ENCODE data around the gene ARHGEF25.
"Not testable (repeated sequence)": the region's sequence is repeated elsewhere in the genome, so short reads cannot be mapped to it uniquely, and the experiment has no call there.

The ARHGEF25 gene

DNA sequence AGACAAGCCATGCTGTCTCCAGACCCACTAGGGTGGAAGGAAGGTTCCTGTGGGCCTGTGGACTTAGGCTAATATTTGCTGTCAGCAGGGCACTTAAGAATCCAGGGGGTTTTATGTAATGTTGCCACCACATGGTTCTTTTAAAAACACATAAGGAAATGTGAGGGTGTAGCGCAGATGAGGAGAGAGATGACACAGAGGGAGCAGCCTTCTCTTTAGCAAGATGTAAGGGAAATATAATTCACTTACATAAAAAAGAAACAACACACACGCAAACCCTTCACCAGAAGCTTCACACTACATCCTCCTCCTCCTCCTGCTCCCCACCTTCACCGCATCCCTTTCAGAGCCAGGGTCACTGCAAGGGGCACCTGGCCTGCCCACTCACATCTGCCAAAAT lies 25.1 kb upstream of the ARHGEF25 start:
- TF ChIP-seq, protein P1, sequence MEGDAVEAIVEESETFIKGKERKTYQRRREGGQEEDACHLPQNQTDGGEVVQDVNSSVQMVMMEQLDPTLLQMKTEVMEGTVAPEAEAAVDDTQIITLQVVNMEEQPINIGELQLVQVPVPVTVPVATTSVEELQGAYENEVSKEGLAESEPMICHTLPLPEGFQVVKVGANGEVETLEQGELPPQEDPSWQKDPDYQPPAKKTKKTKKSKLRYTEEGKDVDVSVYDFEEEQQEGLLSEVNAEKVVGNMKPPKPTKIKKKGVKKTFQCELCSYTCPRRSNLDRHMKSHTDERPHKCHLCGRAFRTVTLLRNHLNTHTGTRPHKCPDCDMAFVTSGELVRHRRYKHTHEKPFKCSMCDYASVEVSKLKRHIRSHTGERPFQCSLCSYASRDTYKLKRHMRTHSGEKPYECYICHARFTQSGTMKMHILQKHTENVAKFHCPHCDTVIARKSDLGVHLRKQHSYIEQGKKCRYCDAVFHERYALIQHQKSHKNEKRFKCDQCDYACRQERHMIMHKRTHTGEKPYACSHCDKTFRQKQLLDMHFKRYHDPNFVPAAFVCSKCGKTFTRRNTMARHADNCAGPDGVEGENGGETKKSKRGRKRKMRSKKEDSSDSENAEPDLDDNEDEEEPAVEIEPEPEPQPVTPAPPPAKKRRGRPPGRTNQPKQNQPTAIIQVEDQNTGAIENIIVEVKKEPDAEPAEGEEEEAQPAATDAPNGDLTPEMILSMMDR (IDR thresholded peaks at IDR 0.05; ENCODE audit: low read depth, low read length), result no peak
- no peak overlapping the region for H3K4me3 ChIP-seq (ENCODE audit: low read depth, low read length)

DNA sequence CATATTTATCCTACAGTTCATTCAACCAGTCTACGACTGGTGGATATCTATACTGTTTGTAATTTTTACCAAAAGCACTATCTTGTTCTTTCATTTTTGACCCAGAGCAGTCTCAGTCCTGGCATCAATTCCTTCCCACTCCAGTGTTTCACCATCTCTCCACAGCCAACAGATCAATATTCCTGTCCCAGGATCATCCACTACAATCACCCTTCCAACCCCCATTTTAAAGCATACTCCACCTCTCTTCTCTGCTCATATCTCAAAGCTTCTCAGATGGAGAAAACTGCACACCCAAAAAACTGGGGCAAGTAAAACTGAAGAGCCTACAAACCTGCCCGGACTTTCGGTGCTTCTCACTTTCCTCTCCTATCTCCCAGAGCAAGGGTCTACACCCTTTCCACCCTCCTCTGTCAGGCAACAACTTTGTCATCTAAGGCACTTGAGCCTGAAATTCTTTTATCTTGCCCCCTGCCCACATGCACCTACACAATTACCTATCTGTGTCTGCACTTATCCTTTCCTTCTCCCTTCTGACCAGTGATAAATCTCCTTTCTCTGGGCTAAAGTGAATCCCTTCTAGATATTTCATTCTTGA lies 24.3 kb upstream of the ARHGEF25 start:
- TF ChIP-seq, protein P1 (IDR thresholded peaks at IDR 0.05; ENCODE audit: low read depth, low read length), result no peak
- H3K4me3 ChIP-seq (ENCODE audit: low read depth, low read length), result no peak overlapping the region

DNA sequence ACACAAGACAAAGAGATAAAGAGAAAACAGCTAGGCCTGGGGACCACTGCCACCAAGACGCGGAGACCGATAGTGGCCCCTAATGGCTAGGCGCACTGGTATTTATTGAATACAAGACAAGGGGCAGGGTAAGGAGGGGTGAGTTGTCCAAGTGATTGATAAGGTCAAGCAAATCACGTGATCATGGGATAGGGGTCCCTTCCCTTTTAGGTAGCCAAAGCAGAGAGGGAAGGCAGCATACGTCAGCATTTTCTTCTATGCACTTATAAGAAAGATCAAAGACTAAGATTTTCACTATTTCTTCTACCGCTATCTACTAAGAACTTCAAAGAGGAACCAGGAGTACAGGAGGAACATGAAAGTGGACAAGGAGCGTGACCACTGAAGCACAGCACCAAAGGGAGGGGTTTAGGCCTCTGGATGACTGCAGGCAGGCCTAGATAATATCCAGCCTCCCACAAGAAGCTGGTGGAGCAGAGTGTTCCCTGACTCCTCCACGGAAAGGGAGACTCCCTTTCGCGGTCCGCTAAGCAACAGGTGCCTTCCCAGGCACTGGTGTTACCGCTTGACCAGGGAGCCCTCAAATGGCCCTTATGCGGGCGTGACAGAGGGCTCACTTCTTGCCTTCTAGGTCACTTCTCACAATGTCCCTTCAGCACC lies 22.2 kb upstream of the ARHGEF25 start:
- H3K4me3 ChIP-seq (ENCODE audit: low read depth, low read length), result not testable (repeated sequence)

DNA sequence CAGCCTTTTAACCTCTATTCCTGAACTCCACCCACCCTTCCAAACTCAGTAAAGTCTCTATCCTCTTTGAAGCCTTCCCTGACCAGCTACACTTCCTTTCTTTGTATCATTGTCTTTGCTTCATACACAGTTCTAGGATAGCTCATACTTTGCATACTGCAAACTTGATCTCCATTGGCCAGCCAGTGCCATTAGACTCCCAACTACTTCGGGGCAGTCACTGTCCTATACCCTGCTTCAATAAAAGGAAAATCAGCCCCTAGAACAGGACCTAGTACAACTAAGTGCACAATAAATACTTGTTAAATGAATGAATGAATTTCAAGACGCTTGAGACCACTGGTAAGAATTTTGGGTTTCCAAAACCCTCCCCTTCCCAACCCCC lies 20.8 kb upstream of the ARHGEF25 start:
- TF ChIP-seq, protein P1 (IDR thresholded peaks at IDR 0.05; ENCODE audit: low read depth, low read length), result no peak

DNA sequence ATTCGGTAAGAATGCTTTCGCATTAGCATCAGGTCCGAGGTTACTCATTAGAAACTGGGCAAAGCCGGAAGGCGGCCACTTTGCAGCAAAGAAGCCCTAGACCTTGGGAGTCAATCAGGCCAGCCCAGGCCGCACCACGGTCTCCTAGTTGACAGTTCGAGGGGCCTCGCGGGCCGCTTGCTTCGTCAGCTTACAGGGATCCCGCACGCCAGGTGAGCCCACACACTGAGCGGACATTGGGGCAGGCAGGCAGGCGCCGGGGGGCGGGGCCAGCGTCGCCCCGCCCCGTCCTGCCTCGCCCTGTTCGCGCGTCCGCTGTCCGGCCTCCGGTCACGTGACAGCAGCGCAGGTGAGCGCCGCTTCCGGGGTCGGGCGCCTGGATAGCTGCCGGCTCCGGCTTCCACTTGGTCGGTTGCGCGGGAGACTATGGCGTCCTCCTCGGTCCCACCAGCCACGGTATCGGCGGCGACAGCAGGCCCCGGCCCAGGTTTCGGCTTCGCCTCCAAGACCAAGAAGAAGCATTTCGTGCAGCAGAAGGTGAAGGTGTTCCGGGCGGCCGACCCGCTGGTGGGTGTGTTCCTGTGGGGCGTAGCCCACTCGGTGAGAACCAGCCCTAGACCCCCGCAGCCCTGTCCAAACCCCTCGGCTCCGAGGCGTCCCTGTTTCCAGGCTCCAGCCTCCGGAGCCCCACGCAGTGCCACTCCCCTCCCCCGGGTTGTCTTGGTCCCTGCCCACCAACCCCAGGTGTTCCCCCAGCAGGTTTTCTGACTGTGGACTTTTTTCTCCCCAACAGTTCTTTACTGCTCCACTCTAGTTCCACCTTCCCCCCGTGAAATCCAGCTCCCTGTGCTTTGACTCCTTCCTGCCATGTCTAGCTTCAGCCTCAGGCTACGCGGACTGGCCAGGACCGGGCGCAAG lies 20.1 kb upstream of the ARHGEF25 start, which contains the start of gene PIP4K2C:
Gene PIP4K2C, plus strand, starts transcription at position 329 of the 918 bp plus-strand sequence. Its CDS starts 98 bp downstream, at position 427.
- H3K4me3 ChIP-seq (ENCODE audit: low read depth, low read length), result peak within 1 kb of the TSS; percentile 54
- TF ChIP-seq, protein P1 (IDR thresholded peaks at IDR 0.05; ENCODE audit: low read depth, low read length), result no peak

More for the DNA sequence above, 20.8 kb upstream of the ARHGEF25 start:
- peak overlapping the region; percentile 54 for H3K4me3 ChIP-seq (ENCODE audit: low read depth, low read length)

DNA sequence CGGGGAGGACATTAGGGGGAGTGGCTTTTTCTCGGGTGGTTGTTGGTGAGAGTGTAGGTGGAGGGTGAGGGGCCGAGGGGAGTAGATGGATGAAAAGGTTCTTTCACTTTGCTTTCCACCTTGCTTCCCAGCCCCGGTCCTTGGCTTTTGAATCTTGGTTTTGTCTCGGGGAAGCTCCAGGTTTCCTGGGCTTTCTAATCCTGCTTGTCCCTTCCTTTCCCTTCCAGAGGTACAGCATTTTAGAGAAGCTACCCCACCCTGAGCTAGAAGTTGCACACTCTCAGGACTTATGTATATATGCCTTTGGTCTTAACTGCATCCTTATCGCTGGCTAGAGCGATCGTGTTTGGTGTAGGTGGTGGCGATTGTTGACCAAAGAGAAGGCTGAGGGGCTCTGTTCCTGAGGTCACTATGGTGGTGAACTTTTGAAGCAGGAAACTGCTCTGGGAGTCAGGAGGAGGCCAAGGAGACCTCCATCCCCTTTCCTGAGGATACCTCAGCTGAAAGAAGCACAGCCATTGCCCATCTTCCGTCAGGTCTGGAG lies 19.4 kb upstream of the ARHGEF25 start:
- TF ChIP-seq, protein P1 (IDR thresholded peaks at IDR 0.05; ENCODE audit: low read depth, low read length), result no peak

DNA sequence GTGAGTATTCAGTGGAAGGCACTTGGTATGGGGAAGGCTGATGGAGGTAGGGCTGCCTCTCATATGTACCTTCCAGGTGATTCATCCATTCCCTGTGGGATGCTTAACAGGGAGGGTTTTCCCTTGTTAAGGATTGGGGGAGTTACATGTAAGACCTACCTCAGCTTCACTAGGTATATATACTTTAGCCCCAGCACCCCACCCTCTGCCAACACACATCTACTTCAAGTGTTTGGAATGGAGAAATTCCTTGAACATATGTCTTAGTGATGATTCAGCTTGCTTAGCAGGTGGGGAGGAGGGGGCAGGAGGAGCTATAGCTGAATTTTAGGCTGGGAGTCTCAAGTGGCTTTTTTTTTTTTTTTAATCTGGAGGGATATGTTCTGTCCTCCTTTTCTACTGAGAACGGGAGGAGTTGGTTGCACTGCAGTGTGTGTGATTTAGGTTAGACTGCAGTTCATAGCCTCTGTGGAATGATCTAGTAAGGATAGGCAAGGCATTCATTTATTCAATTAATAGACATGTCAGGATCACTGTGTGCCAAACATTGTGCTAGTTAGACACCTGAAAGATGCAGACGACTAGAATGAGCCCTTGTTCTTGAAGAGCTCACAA lies 18.6 kb upstream of the ARHGEF25 start:
- H3K4me3 ChIP-seq (ENCODE audit: low read depth, low read length), result no peak overlapping the region
- TF ChIP-seq, protein P1 (IDR thresholded peaks at IDR 0.05; ENCODE audit: low read depth, low read length), result no peak

More for the DNA sequence above, 19.4 kb upstream of the ARHGEF25 start:
- peak overlapping the region; percentile 54 for H3K4me3 ChIP-seq (ENCODE audit: low read depth, low read length)
